Esophagus squamous epithelium (tissue), 5 donors: ENCODE measurements around the gene FRS3. TPM values are rescaled to one million over a fixed set of nuclear protein-coding genes. Genes with fewer than 3 reads are reported as not detected.
"Not testable (repeated sequence)": the region's sequence is repeated elsewhere in the genome, so short reads cannot be mapped to it uniquely, and the experiment has no call there.

ENCODE experiments used
- DNase-seq: peaks from one replicate; lab custom pipeline; 2025; lab: John Stamatoyannopoulos, UW
- H3K27ac ChIP-seq, 4 donors: fragments of 200-600 bp; sonication (generic); one replicate each; pipeline ENCODE4 v1.5.1; 2016 to 2019; ENCODE audit warnings: mild to moderate bottlenecking in 1 of 4
- H3K27me3 ChIP-seq, 4 donors: fragments of 200-600 bp; sonication (generic); 1 replicate in 3 of 4; 2 replicates in 1 of 4; pipeline versions ENCODE4 v1.5.1 to v1.6.0; 2017 to 2021; ENCODE audit warnings: antibody characterized with exemption in 1 of 4
- H3K36me3 ChIP-seq, 3 donors: fragments of 200-600 bp; sonication (generic); one replicate each; pipeline ENCODE4 v1.5.1; 2016 to 2019
- H3K4me1 ChIP-seq, 3 donors: fragments of 200-600 bp; sonication (generic); one replicate each; pipeline ENCODE4 v1.5.1; 2017 to 2019
- H3K4me3 ChIP-seq, 4 donors: fragments of 200-600 bp; sonication (generic); 1 replicate in 3 of 4; 2 replicates in 1 of 4; pipeline ENCODE4 v1.5.1; 2016 to 2019; ENCODE audit warnings: mild to moderate bottlenecking in 2 of 4, moderate library complexity in 1 of 4
- H3K9me3 ChIP-seq, 3 donors: fragments of 200-600 bp; sonication (generic); one replicate each; pipeline ENCODE4 v1.5.1; 2016 to 2019
- CTCF ChIP-seq, 6 experiments: fragments of 450-650 bp in 4 of 6; fragments of 200-600 bp in 2 of 6; sonication (generic) in 2 of 6; IDR thresholded peaks; one replicate each; pipeline ENCODE4 v1.5.1; 2016 to 2019; ENCODE audit warnings: antibody characterized with exemption in 6 of 6, mild to moderate bottlenecking in 4 of 6, moderate library complexity in 4 of 6
- POLR2A ChIP-seq, 4 donors: fragments of 450-650 bp; IDR thresholded peaks; one replicate each; pipeline ENCODE4 v1.6.1; 2017; ENCODE audit warnings: antibody characterized with exemption in 4 of 4, mild to moderate bottlenecking in 4 of 4, moderate library complexity in 3 of 4
- WGBS, 2 donors: methylation state at CpG; one replicate each; pipeline ENCODE4 v1.1.5; 2018; 5-methylcytosine and 5-hydroxymethylcytosine counted together
- intact Hi-C: fragments of 100-400 bp; cut with DNase I; formaldehyde crosslinking; loops from one replicate; pipeline ENCODE4 v1.15.0; 2022
- total RNA-seq, 4 donors: library from RNA; depleted of rRNA; stranded (reverse); fragments of >200 nt; gene quantifications; one replicate each; pipeline ENCODE4 v1.1.0, GENCODE V29; 2016
- donor health status: DM: yes; HTN: yes; CAD: no.

The FRS3 gene
- total RNA-seq, 4 donors from 2014 or later = 0.31 to 5.5 (median 1.5) TPM

- Histone ChIP-seq H3K36me3 (no peaks in the 10 kb centered on the region), H3K27me3 (no peaks in the 10 kb centered on the region), H3K4me3 (no peak overlapping the region), H3K27ac (no peak overlapping the region), H3K4me1 (no peaks in the 10 kb centered on the region), H3K9me3 (no peaks in the 10 kb centered on the region)
- TF ChIP-seq CTCF (IDR thresholded peaks at IDR 0.05) (no peak), POLR2A (IDR thresholded peaks at IDR 0.05) (no peak)
- DNase-seq = no peak
- WGBS, 2 donors = 76 to 86% methylated on average over 2 of the region's 2 CpGs
- intact Hi-C loops = no loop called here
These were observed 34.3 kb upstream of the FRS3 start for GRCh38 chr6:41813956-41814355.

- WGBS, 2 donors = 65 to 71% methylated on average over 2 of the region's 2 CpGs
- no peaks in the 10 kb centered on the region for H3K36me3 ChIP-seq
- no peaks in the 10 kb centered on the region for H3K27me3 ChIP-seq
- H3K9me3 ChIP-seq = no peaks in the 10 kb centered on the region
- DNase-seq = no peak
- intact Hi-C loops = no loop called here
- no peak overlapping the region for H3K27ac ChIP-seq
- TF ChIP-seq CTCF (IDR thresholded peaks at IDR 0.05) (no peak), POLR2A (IDR thresholded peaks at IDR 0.05) (no peak)
- H3K4me1 ChIP-seq = no peaks in the 10 kb centered on the region
- H3K4me3 ChIP-seq = no peak overlapping the region
These were observed 33.8 kb upstream of the FRS3 start for GRCh38 chr6:41813469-41813868.

DNA sequence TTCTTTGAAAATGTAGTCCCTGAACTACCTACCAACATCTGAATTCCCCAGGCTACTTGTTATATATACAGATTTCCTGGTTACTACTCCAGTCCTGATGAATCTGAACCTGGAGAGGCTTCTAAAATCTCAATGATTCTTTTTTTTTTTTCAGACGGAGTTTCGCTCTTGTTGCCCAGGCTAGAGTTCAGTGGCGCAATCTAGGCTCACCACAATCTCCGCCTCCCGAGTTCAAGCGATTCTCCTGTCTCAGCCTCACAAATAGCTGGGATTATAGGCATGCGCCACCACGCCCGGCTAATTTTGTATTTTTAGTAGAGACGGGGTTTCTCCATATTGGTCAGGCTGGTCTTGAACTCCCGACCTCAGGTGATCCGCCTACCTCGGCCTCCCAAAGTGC lies 32.2 kb upstream of the FRS3 start:
- H3K27me3 ChIP-seq, intact Hi-C loops, H3K4me1 ChIP-seq, H3K36me3 ChIP-seq, DNase-seq, H3K27ac ChIP-seq, H3K4me3 ChIP-seq, H3K9me3 ChIP-seq: not testable (repeated sequence)
- WGBS, 2 donors = 92 to 94% methylated on average over 12 to 13 of the region's 13 CpGs

DNA sequence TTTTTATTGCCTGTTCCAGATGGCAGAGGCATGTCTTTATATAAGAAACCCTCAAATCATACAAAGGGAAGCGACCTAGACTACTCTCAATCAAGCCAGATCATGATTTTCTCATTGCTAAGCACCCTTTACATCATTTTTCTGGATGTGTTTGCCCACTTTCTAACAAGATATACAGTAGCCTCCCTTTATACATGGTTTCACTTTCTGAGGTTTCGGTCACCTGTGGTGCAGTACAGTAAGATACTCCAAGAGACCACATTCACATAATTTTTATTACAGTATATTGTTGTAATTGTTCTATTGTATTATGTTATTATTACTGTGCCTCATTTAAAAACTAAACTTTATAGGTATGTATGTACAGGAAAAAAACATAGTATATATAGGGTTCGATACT lies 31.4 kb upstream of the FRS3 start:
- no peak for DNase-seq
- Histone ChIP-seq H3K27ac (no peak overlapping the region), H3K36me3 (peaks cover 4 to 6% (median 5%) of the 10 kb centered on the region in 3 donors), H3K4me1 (no peaks in the 10 kb centered on the region), H3K4me3 (no peak overlapping the region), H3K27me3 (no peaks in the 10 kb centered on the region), H3K9me3 (no peaks in the 10 kb centered on the region)
- TF ChIP-seq CTCF (IDR thresholded peaks at IDR 0.05) (no peak), POLR2A (IDR thresholded peaks at IDR 0.05) (no peak)
- WGBS, 2 donors = 89 to 91% methylated on average over 3 of the region's 3 CpGs
- intact Hi-C loops = no loop called here

GRCh38 chr6:41805830-41806774 lies 26.4 kb upstream of the FRS3 start:
- Histone ChIP-seq H3K4me3 (no peak overlapping the region), H3K27me3 (no peaks in the 10 kb centered on the region), H3K36me3 (peaks cover 6 to 14% (median 8%) of the 10 kb centered on the region in 3 donors), H3K4me1 (no peaks in the 10 kb centered on the region), H3K9me3 (no peaks in the 10 kb centered on the region), H3K27ac (no peak overlapping the region)
- DNase-seq = no peak
- 90 to 95% methylated on average over 18 to 61 of the region's 74 CpGs for whole genome bisulfite sequencing, 2 donors
- TF ChIP-seq POLR2A (IDR thresholded peaks at IDR 0.05) (no peak), CTCF (IDR thresholded peaks at IDR 0.05) (no peak)
- intact Hi-C loops = no loop called here
